Type B pancreatic cell (in vitro differentiated cells): ENCODE measurements around the gene RNASE8. TPM values are rescaled to one million over a fixed set of nuclear protein-coding genes. Genes with fewer than 3 reads are reported as not detected.
A peak's percentile ranks its signal among the peaks of the same experiment; 100 is the strongest.

Experiments used
- DNase-seq: peaks from one replicate; pipeline ENCODE4 v3.0.0; 2021; ENCODE audit warnings: mixed read lengths; ENCODE audit not compliant: unreplicated experiment; ENCODE audit errors: extremely low spot score
- H3K27ac Mint-ChIP-seq: 2 replicates; pipeline ENCODE4 v1.8.0; 2021; ENCODE audit warnings: mild to moderate bottlenecking, mixed read lengths
- H3K27me3 Mint-ChIP-seq: 2 replicates; pipeline ENCODE4 v1.8.0; 2021; ENCODE audit warnings: mixed read lengths
- H3K36me3 Mint-ChIP-seq: 2 replicates; pipeline ENCODE4 v1.8.0; 2021; ENCODE audit warnings: mixed read lengths
- H3K4me1 Mint-ChIP-seq: one replicate; pipeline ENCODE4 v1.8.0; 2021; ENCODE audit warnings: mixed read lengths; ENCODE audit not compliant: unreplicated experiment
- H3K4me3 Mint-ChIP-seq: 2 replicates; pipeline ENCODE4 v1.8.0; 2021; ENCODE audit warnings: mild to moderate bottlenecking, mixed read lengths
- H3K9me3 Mint-ChIP-seq: 2 replicates; pipeline ENCODE4 v1.8.0; 2021; ENCODE audit warnings: mixed read lengths
- total RNA-seq: library from RNA; stranded (reverse); gene quantifications from 2 replicates; pipeline ENCODE4 v1.2.1, GENCODE V29; 2021; ENCODE audit warnings: low replicate concordance
- TF ChIP-seq, protein P1 (sequence below): fragments of 200-600 bp; sonication (generic); conservative IDR thresholded peaks from 2 replicates; pipeline ENCODE4 v1.5.0; 2021; ENCODE audit warnings: antibody characterized with exemption, mild to moderate bottlenecking

The RNASE8 gene
- total RNA-seq, 1 donor from 2014 or later: not detected

DNA sequence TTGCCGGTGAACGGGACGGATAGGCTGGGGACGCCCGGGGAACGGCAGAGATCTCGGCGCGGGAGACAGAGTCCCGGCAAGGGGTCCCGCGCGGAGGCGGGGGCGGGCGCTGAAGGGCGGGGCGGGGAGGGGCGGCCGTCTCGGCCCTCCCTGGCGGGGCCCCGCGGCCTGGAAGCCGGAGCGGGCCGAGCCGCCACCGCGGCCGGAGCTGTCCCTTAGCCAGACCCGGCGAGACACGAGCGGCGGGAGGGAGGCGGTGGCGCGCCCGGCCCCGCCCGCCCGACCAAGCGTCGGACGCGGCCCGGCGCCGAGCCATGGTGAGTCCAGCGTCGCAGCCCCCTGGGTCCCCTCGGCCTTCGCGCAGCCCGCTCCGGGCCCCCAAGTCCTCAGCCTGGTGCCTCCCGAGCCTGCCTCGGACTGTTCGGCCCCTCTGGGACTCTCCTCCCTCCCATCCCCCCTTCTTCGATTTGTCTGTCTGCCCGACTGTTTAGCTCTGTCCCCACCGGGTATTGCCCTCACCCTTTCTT lies 12.5 kb downstream of the RNASE8 start, which contains the start of gene ARHGEF40:
Gene ARHGEF40, plus strand, starts transcription at position 222 of the 527 bp plus-strand sequence. Its CDS starts 93 bp downstream, at position 315.
- no peaks in the 10 kb centered on the region for H3K9me3 Mint-ChIP-seq
- peak within 1 kb of the TSS; percentile 94 for H3K4me3 Mint-ChIP-seq
- DNase-seq: no peak
- peaks cover 28% of the 10 kb centered on the region for H3K27me3 Mint-ChIP-seq
- H3K4me1 Mint-ChIP-seq: peaks cover 22% of the 10 kb centered on the region
- peaks cover 6% of the 10 kb centered on the region for H3K36me3 Mint-ChIP-seq
- TF ChIP-seq, protein P1, sequence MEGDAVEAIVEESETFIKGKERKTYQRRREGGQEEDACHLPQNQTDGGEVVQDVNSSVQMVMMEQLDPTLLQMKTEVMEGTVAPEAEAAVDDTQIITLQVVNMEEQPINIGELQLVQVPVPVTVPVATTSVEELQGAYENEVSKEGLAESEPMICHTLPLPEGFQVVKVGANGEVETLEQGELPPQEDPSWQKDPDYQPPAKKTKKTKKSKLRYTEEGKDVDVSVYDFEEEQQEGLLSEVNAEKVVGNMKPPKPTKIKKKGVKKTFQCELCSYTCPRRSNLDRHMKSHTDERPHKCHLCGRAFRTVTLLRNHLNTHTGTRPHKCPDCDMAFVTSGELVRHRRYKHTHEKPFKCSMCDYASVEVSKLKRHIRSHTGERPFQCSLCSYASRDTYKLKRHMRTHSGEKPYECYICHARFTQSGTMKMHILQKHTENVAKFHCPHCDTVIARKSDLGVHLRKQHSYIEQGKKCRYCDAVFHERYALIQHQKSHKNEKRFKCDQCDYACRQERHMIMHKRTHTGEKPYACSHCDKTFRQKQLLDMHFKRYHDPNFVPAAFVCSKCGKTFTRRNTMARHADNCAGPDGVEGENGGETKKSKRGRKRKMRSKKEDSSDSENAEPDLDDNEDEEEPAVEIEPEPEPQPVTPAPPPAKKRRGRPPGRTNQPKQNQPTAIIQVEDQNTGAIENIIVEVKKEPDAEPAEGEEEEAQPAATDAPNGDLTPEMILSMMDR: no peak
- peak within 1 kb of the TSS; percentile 73 for H3K27ac Mint-ChIP-seq

DNA sequence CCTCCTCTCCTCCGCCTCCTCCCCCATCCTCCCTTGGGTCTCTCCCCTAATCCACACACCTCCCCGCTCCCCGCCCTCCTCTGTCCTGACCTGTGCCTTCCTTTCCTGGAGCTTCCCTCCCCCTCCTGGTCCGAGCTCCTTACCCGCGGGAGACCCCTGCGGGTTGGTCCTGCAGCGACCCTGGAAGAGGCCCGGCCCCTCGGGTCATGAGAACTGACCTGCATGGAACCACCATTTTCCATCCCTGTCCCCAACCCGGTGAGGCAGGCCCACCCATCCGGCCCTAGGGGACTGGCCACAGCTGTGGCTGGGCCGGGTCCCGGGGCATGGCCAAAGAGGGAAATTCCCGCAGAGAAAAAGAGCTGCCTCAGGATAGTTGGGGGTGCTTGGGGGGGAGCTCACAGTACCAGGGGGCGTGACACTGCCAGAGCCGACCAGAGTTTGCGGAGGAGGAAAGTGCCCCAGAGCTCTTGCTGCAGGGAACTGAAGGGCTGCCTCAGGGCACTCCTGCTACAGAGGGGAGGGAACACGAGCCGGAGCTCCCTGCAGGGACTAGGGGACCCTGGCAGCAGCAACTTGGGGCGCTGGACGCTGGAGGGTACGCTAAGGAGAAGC lies 13.1 kb downstream of the RNASE8 start:
- Mint-ChIP-seq H3K4me1 (peaks cover 24% of the 10 kb centered on the region), H3K36me3 (peaks cover 8% of the 10 kb centered on the region), H3K9me3 (no peaks in the 10 kb centered on the region), H3K4me3 (peak overlapping the region; percentile 94), H3K27me3 (peaks cover 25% of the 10 kb centered on the region), H3K27ac (peak overlapping the region; percentile 51)
- TF ChIP-seq, protein P1: no peak
- no peak for DNase-seq

DNA sequence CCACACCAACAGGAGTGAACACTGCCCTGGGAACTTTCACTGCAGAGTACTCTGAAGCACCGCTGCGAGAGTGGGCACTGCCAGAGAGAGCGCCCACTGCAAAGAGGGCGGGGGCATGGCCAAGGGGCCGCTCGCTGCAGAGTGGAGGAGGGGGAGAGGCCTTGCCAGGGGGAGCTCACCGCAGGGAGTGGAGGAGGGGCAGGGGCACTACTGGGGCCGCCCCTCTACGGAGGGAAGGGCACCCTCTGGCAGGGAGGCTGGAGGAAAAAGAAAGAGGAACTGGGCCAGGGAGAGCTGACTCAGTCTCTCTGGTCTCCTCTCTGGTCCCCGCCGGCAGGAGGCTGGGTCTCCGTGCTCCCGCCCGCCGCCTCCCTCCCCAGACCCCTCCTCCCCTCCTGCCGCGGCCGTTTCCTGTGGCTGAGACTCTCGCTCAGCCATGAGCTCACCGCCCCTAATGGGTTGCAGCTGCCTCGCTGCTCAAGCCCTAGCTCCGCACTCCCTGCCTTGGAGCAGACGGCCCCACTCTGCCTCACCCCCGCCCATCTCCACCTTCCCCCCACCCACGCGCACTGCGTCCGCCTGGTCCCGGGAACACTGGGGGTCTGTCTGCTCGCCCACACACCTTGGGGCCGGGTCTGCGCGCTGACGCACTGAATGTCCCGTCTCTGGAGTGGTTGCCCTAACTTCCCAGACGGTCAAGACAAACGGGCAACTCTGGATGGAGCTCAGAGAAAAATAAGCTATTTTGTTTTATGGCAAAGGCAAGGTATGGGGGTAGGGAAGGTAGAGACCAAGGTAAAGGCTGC lies 13.8 kb downstream of the RNASE8 start:
- Mint-ChIP-seq H3K9me3 (no peaks in the 10 kb centered on the region), H3K27ac (peak overlapping the region; percentile 61), H3K4me3 (peak overlapping the region; percentile 94), H3K27me3 (peaks cover 21% of the 10 kb centered on the region), H3K36me3 (peaks cover 15% of the 10 kb centered on the region), H3K4me1 (peaks cover 27% of the 10 kb centered on the region)
- DNase-seq: peak; percentile 88
- TF ChIP-seq, protein P1: peak; percentile 45

DNA sequence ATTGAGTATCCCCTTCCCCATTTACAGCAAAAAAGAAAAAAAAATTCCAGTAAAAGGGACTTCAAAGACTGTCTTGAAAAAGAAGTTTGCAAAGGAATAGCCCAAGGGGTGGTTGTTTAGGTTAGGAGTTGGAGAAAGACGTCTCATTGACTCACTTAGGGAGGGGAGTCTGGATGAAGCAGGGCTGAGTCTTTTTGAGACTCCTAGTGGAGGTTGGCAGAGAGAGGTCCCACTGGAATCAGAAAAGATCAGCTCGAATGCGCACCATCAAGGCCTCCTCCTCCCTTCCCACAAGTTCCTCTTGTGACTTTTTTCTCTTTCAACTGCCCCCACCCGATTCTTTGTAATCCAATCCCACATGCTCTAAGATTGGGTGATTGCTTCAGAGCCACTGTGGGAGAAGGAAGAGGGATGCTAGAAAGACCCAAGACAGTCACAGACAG lies 14.4 kb downstream of the RNASE8 start:
- peaks cover 27% of the 10 kb centered on the region for H3K4me1 Mint-ChIP-seq
- peak overlapping the region; percentile 61 for H3K27ac Mint-ChIP-seq
- TF ChIP-seq, protein P1: no peak
- H3K9me3 Mint-ChIP-seq: no peaks in the 10 kb centered on the region
- H3K4me3 Mint-ChIP-seq: peak overlapping the region; percentile 94
- peaks cover 15% of the 10 kb centered on the region for H3K36me3 Mint-ChIP-seq
- DNase-seq: no peak
- peaks cover 18% of the 10 kb centered on the region for H3K27me3 Mint-ChIP-seq

DNA sequence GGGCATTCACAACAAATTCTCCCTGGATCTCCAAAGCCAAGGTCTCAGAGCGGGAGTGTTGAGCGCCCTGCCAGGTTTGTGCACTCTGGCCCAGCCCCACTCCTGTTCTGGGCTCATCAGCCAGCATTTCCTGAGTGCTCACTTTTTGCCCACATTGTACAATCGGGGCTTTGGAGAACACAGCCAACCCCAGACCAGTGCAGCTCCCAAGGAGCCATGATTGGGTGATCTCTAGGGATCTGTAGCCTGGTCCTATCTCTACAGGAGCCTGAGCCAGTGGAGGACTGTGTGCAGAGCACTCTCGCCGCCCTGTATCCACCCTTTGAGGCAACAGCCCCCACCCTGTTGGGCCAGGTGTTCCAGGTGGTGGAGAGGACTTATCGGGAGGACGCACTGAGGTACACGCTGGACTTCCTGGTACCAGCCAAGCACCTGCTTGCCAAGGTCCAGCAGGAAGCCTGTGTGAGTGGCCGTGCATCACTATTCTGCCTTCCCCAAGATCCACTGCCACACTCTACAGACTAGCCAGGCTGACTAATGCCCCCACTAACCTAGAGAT lies 15.2 kb downstream of the RNASE8 start:
- H3K4me3 Mint-ChIP-seq: peak overlapping the region; percentile 94
- peaks cover 27% of the 10 kb centered on the region for H3K4me1 Mint-ChIP-seq
- TF ChIP-seq, protein P1: no peak
- no peak for DNase-seq
- H3K27me3 Mint-ChIP-seq: peaks cover 14% of the 10 kb centered on the region
- H3K27ac Mint-ChIP-seq: no peak overlapping the region
- H3K36me3 Mint-ChIP-seq: peaks cover 18% of the 10 kb centered on the region
- H3K9me3 Mint-ChIP-seq: no peaks in the 10 kb centered on the region
